ENCODE data around the gene GJD3.

- no peak for TF ChIP-seq CTCF (IDR thresholded peaks at IDR 0.05)
- no peak for TF ChIP-seq EP300 (IDR thresholded peaks at IDR 0.05)
Observed at GRCh38 chr17:40327244-40327729, 37.2 kb downstream of the GJD3 start.

Measured in gastroesophageal sphincter (tissue), 3 donors.